ENCODE results near the gene ASMTL. TPM values are rescaled to one million over a fixed set of nuclear protein-coding genes. Genes with fewer than 3 reads are reported as not detected.
"Not testable (repeated sequence)": the region's sequence is repeated elsewhere in the genome, so short reads cannot be mapped to it uniquely, and the experiment has no call there.

The ASMTL gene, protein sequence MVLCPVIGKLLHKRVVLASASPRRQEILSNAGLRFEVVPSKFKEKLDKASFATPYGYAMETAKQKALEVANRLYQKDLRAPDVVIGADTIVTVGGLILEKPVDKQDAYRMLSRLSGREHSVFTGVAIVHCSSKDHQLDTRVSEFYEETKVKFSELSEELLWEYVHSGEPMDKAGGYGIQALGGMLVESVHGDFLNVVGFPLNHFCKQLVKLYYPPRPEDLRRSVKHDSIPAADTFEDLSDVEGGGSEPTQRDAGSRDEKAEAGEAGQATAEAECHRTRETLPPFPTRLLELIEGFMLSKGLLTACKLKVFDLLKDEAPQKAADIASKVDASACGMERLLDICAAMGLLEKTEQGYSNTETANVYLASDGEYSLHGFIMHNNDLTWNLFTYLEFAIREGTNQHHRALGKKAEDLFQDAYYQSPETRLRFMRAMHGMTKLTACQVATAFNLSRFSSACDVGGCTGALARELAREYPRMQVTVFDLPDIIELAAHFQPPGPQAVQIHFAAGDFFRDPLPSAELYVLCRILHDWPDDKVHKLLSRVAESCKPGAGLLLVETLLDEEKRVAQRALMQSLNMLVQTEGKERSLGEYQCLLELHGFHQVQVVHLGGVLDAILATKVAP
- total RNA-seq = 33.1 TPM
- long read RNA-seq, transcript ASMTL-201 (13 exons, 2,027 nt) = major isoform, 72 of 80 reads
- long read RNA-seq, partial matches to known transcripts = 5 of 80 reads
- long read RNA-seq, other reads (novel, unspliced or antisense) = 2 of 80 reads

DNA sequence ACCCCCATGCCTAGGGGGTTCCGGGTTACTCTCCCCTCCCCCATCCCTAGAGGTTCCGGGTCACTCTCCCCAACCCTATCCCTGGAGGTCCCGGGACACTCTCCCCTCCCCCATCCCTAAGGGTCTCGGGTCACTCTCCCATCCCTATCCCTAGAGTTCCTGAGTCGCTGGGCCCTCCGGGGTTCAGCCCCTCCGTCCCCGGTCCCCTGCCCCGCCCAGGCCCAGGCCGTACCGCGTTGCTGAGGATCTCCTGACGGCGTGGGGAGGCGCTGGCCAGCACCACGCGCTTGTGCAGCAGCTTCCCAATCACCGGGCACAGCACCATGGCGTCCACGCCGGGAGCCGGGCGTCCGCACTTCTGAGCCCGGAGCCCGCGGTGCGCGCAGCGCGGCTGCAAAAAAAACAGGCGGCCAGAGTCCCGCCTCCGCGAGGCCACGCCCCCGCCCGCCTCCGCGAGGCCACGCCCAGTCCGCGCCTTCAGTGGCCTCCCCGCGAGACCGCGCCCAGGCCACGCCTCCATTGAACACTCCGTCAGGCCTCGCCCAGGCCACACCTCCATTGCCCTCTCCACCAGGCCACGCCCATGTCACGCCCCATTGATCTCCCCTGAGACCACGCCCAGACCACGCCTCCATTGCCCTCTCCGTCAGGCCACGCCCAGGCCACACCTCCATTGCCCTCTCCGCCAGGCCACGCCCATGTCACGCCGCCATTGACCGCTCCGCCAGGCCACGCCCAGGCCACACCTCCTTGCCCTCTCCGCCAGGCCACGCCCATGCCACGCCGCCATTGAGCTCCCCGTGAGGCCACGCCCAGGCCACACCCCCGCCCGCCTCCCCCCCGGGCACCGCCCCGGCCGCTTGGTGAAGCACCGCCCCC lies at the start of gene ASMTL:
Gene ASMTL (minus strand): TSS at position 394 of the 879 bp plus-strand sequence. CDS start 69 bp downstream, at position 325.
- intact Hi-C loops (cut with DNase I) = loop anchor here (1.0 to 10.0 kb wide), 4 partner anchors 60 to 1155 kb away; partner anchors contain the start of genes AKAP17A and SLC25A6
- DNase-seq (ENCODE audit: missing footprints) = peak; percentile 100
- ATAC-seq = peak; percentile 95

- DNase-seq (ENCODE audit: missing footprints) = no peak
- intact Hi-C loops (cut with DNase I) = no loop called here
Measured at GRCh38 chrX:1502241-1502640, 49.5 kb upstream of the ASMTL start.

GRCh38 chrX:1500701-1501624 lies 48.3 kb upstream of the ASMTL start:
- no peak for DNase-seq (ENCODE audit: missing footprints)
- intact Hi-C loops (cut with DNase I) = no loop called here
- ATAC-seq = no peak

More at GRCh38 chrX:1502241-1502640, 49.5 kb upstream of the ASMTL start:
- ATAC-seq = no peak

DNA sequence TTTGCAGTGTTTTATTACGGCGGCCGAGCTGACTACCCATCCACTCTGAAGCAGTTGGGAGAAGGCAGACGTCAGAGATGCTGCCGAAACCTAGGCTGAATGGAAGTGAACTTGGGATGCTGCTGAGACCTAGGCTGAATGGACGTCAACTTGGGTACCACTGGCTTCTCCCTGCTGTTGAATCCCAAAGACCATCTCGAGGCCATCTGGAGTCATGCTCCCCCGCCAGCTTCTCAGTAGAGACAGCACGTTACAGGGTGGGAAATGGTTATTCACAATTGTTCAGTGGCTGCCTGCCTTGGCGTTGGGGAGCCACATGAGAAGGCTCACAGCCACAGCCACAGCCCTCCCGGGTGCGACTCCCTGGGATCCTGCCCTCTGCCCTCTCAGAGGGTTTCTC lies 43.4 kb upstream of the ASMTL start:
- DNase-seq (ENCODE audit: missing footprints) = no peak
- ATAC-seq = no peak
- intact Hi-C loops (cut with DNase I) = no loop called here

DNA sequence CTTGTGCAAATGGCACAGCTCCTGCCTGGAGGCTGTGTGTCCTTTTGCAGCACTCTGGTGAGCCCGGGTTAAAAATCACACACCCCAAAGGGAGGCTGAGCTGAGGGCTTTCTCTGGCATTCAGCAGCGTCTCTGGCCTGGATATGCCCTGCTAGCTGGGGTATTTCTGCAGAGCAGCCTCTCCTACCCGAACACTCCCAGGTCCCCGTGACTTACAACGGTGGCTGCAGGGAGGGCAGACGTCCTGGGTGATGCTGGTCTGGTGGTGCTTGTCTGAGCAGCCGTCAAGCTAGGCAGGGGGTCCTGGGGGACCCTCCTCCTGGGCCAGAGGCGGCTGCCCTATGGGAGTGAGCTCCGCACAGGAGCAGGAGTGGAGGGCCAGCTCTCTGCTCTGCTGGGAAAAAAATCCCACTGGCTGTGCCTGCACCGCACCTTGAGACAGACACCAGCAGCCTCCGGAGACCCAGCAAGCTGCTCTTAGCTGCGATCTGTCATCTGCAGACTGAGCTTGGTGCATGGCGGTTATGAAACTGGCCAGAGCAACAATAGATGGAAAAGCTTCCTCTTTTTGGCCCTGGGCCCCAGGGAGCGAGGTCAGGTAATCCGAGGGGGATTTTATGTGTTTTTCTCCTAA lies 41.3 kb upstream of the ASMTL start:
- DNase-seq (ENCODE audit: missing footprints) = no peak
- peak; percentile 8 for ATAC-seq
- intact Hi-C loops (cut with DNase I) = no loop called here

- intact Hi-C loops (cut with DNase I) = no loop called here
- no peak for DNase-seq (ENCODE audit: missing footprints)
- no peak for ATAC-seq
Measured at GRCh38 chrX:1493412-1493811, 40.7 kb upstream of the ASMTL start.

GRCh38 chrX:1492421-1493012 lies 39.8 kb upstream of the ASMTL start:
- ATAC-seq = no peak
- intact Hi-C loops (cut with DNase I) = no loop called here
- no peak for DNase-seq (ENCODE audit: missing footprints)

DNA sequence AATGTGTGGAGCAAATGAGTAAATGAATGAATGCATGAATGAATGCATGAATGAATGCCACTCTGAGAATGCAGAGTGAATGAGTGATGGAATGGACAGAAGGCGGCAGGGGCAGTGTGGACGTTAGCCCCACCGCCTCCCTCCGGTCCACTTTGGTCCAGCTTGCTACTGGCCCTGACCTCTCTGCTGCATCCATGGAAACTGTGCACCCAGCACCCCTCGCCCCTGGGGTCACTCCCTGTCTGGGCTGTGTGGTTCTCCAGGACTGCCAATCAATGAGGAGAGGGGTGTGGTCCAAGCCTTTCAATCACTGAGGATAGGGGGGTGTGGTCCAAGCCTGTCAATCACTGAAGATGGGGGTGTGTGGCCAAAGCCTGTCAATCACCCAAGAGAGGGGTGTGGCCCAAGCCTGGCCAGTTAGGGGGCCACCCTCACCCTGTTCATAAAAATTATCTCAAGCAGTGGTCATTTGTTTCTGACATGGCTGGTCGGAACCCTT lies 39.2 kb upstream of the ASMTL start:
- intact Hi-C loops (cut with DNase I) = no loop called here
- DNase-seq (ENCODE audit: missing footprints) (no peak), ATAC-seq (no peak)

DNA sequence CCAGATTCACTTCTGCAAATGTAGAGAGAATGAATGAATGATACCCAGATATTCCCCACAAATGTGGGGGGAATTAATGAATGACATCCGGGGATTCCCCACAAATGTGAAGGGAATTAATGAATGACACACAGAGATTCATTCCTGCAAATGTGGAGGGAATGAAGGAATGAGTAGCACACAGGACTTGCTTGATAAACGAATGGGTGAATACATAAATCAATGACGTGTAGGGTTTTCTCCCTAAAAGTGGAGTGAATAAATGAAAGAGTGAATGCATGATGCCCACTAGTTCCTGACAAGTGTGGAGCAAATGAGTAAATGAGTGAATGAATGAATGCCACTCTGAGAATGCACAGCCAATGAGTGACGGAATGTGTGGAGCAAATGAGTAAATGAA lies 38.5 kb upstream of the ASMTL start:
- DNase-seq (ENCODE audit: missing footprints); ATAC-seq; intact Hi-C loops (cut with DNase I): not testable (repeated sequence)

DNA sequence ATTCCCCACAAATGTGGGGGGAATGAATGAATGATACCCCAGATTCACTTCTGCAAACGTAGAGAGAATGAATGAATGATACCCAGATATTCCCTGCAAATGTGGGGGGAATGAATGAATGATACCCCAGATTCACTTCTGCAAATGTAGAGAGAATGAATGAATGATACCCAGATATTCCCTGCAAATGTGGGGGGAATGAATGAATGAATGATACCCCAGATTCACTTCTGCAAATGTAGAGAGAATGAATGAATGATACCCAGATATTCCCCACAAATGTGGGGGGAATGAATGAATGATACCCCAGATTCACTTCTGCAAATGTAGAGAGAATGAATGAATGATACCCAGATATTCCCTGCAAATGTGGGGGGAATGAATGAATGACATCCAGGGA lies 38.0 kb upstream of the ASMTL start:
- ATAC-seq; intact Hi-C loops (cut with DNase I); DNase-seq (ENCODE audit: missing footprints): not testable (repeated sequence)

GRCh38 chrX:1489354-1489753 lies 36.6 kb upstream of the ASMTL start:
- not testable (repeated sequence) for DNase-seq (ENCODE audit: missing footprints); ATAC-seq
- intact Hi-C loops (cut with DNase I) = loop anchor here (5.0 kb wide), 1 partner anchor 48 kb away; the partner anchor contains the start of gene P2RY8

- ATAC-seq (no peak), DNase-seq (ENCODE audit: missing footprints) (no peak)
- intact Hi-C loops (cut with DNase I) = loop anchor here (5.0 kb wide), 1 partner anchor 49 kb away; the partner anchor contains the start of gene P2RY8
Measured at GRCh38 chrX:1488745-1489144, 36.0 kb upstream of the ASMTL start.

DNA sequence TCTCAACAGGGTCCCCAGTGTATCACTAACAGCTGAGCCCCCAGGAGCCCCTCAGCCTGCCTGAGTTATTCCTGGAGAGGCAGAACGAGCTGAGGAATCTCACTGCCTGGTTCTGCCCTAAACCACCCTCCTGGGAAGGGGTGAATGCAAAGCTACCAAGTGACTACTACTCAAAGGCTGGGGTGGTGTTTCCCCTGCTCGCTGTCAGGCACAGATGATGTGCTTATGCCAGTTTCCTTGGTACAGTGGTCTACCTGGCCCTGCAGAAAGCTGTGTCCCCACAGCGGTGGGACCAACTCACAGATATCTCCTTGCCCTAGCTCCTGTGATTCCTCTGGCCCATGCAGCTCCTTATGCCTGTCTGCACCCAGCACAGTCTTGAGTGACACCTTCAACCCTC lies 35.4 kb upstream of the ASMTL start:
- no peak for ATAC-seq
- intact Hi-C loops (cut with DNase I) = loop anchor here (5.0 kb wide), 1 partner anchor 49 kb away; the partner anchor contains the start of gene P2RY8
- no peak for DNase-seq (ENCODE audit: missing footprints)

DNA sequence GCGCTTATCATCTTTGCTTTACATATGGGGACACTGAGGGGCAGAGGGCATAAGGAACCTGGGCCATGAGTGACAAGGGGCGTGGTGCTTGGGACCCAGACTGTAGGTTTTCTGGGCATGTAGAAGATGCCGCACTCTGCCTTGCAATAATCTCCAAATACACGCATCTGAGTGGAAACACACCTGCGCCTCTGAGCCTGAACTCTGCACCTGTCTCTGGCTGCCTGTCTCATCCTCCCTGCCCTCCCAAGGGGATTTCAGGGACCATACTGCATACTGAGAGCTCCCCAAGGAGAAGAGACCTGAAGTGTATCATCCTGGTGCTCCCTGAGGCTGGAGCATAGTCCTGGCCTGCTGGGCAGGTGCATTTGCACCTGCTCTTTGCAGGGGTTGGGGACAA lies 34.7 kb upstream of the ASMTL start:
- intact Hi-C loops (cut with DNase I) = loop anchor here (5.0 kb wide), 1 partner anchor 50 kb away; the partner anchor contains the start of gene P2RY8
- no peak for ATAC-seq
- no peak for DNase-seq (ENCODE audit: missing footprints)

DNA sequence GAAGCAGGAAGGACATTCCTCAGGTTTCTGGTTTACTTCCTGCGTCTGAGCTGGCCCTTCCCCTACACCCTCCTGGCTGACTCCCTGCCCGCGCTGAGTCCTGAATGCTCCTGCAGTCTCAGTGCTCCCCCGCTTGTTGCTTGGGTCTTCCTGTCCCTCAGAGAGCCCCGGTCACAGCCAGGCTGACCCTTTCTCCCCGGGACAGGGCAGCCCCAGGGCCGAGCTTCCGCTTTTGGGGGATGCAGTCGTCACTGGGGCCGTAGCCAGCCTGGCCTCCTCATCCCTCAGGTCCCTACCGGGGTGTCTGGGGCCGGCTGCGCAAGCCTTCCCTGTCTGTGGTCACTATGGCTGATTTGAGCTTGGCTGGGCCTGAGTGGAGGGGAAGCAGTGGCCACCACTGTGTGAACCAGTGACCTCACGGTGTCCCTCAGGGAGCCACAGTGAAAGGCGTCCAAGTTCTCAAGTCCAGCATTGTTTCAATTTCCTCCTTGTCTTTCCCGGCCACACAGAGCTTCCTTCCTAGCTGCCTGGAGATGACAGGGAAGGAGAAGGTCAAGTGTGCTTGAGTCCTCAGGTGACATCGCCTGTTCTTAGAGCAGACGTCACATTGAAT lies 34.1 kb upstream of the ASMTL start:
- intact Hi-C loops (cut with DNase I) = loop anchor here (5.0 kb wide), 1 partner anchor 50 kb away; the partner anchor contains the start of gene P2RY8
- ATAC-seq (peak; percentile 72), DNase-seq (ENCODE audit: missing footprints) (no peak)

- DNase-seq (ENCODE audit: missing footprints) = no peak
- ATAC-seq = no peak
- intact Hi-C loops (cut with DNase I) = loop anchor here (5.0 kb wide), 1 partner anchor 51 kb away; the partner anchor contains the start of gene P2RY8
Measured at GRCh38 chrX:1486177-1486576, 33.5 kb upstream of the ASMTL start.

Data from Right ventricle myocardium inferior (tissue), 1 donor.